SK-N-SH treated with all-trans-retinoic acid at 6 μM for 48 hours (cell line): ENCODE data around the gene HLA-C.

ENCODE experiments used
- ARNTL ChIP-seq: fragments of 450-650 bp; formaldehyde crosslinking; IDR thresholded peaks from 2 replicates; pipeline ENCODE4 v1.5.0; 2020; ENCODE audit warnings: low read depth, mild to moderate bottlenecking, moderate library complexity, borderline replicate concordance
- CSDC2 ChIP-seq: fragments of 250-450 bp; sonication (Bioruptor Pico); IDR thresholded peaks from 2 replicates; pipeline ENCODE4 v1.5.0; 2020; ENCODE audit warnings: mild to moderate bottlenecking, moderate library complexity
- ESRRG ChIP-seq: fragments of 250-450 bp; sonication (Bioruptor Pico); IDR thresholded peaks from 2 replicates; pipeline ENCODE4 v1.6.1; 2021; ENCODE audit warnings: mild to moderate bottlenecking
- ZNF565 ChIP-seq: fragments of 450-650 bp; formaldehyde crosslinking; conservative IDR thresholded peaks from 2 replicates; pipeline ENCODE4 v1.5.0; 2020; ENCODE audit warnings: low read depth, mild to moderate bottlenecking, moderate library complexity

DNA sequence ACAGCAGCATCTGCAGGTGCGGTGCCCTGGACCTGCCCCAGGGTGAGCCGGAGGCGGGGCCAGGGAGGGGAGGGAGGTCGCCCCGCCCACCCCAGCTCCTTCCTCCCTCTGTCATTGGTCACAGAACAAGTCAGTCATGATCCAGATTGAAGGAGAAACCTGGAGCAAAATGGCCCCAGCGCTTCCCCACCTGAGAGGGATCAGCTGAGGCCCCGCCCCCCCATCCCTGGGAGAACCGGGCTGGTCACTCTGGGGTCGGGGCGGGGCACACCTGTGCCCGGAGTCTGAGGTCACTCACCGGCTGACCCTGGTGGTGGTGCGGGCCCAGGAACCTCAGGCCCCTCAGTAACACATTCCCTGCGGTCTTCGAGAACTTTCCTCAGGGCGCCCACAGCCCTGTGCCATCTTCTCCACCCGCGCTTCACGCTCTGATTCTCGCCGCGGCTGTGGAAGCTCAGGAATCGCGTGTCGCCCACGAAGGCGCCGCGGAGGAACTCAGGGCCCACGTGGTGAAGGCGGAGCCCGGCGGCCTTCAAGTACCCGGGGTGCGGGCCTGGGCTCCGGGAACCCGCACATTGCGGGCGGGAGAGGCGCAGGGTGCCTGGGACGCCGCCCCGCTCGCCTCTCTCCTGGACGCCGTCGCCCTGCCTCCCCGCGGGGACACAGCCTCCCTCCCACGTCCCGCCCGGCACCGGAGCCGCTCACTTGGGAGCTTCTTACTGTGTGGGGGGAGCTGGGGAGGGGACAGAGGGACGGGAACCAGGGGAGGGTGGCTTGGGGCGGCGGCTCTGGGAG, 36.4 kb upstream of the HLA-C start:
- no peak for TF ChIP-seq ESRRG
- no peak for TF ChIP-seq ARNTL (CRISPR knock-in tag)
- no peak for TF ChIP-seq CSDC2
- TF ChIP-seq ZNF565 (CRISPR knock-in tag), result no peak
